SU-DHL-6 (cell line): Measurements from ENCODE around the gene PDCD6IP.
"Not testable (repeated sequence)": the region's sequence is repeated elsewhere in the genome, so short reads cannot be mapped to it uniquely, and the experiment has no call there.

Experiments
- H2AFZ ChIP-seq: fragments of 200-600 bp; sonication (generic); 2 replicates; pipeline ENCODE4 v1.6.1; 2014; ENCODE audit warnings: low read depth, mild to moderate bottlenecking, moderate library complexity, mixed read lengths, antibody characterized with exemption, low read length; ENCODE audit not compliant: severe bottlenecking
- H3F3A ChIP-seq: fragments of 200-600 bp; shearing (Covaris generic); 2 replicates; pipeline ENCODE4 v1.6.0; 2016; ENCODE audit warnings: antibody characterized with exemption, mild to moderate bottlenecking; ENCODE audit not compliant: insufficient read depth
- H3K27ac ChIP-seq: fragments of 200-600 bp; sonication (generic); 2 replicates; pipeline ENCODE4 v1.5.1; 2016; ENCODE audit warnings: low read depth, mild to moderate bottlenecking, low read length, moderate library complexity, mixed read lengths
- H3K27me3 ChIP-seq: fragments of 200-600 bp; sonication (generic), shearing (Covaris generic); 2 replicates; pipeline ENCODE4 v1.6.0; 2014; ENCODE audit warnings: mild to moderate bottlenecking, low read length
- H3K36me3 ChIP-seq: fragments of 200-600 bp; sonication (generic); 2 replicates; pipeline ENCODE4 v1.6.1; 2014; ENCODE audit warnings: mild to moderate bottlenecking, low read length, mixed read lengths
- H3K4me2 ChIP-seq: fragments of 300-600, 200-600 bp; shearing (Covaris generic), sonication (generic); 2 replicates; pipeline ENCODE4 v1.6.0; 2014; ENCODE audit warnings: low read length, low read depth, mild to moderate bottlenecking; ENCODE audit not compliant: poor library complexity, severe bottlenecking
- H3K4me3 ChIP-seq: fragments of 200-600 bp; sonication (generic); 2 replicates; pipeline ENCODE4 v1.5.1; 2014; ENCODE audit warnings: antibody characterized with exemption, low read length, mild to moderate bottlenecking, mixed read lengths; ENCODE audit not compliant: insufficient read depth, poor library complexity, severe bottlenecking
- H3K79me2 ChIP-seq: fragments of 200-600 bp; sonication (generic); 2 replicates; pipeline ENCODE4 v1.6.1; 2014; ENCODE audit warnings: mild to moderate bottlenecking, low read length, moderate library complexity; ENCODE audit not compliant: insufficient read depth
- H3K9ac ChIP-seq: fragments of 200-600 bp; sonication (generic); 2 replicates; pipeline ENCODE4 v1.7.0; 2014; ENCODE audit warnings: mild to moderate bottlenecking, low read length
- H3K9me2 ChIP-seq: fragments of 200-600 bp; sonication (generic); replicated peaks from 2 replicates; pipeline ENCODE4 v1.6.1; 2014; ENCODE audit warnings: low read length; ENCODE audit not compliant: insufficient read depth
- H3K9me3 ChIP-seq: fragments of 200-600 bp; sonication (generic); 2 replicates; pipeline ENCODE4 v1.6.1; 2014; ENCODE audit warnings: low read length, mixed read lengths; ENCODE audit not compliant: insufficient read depth
- H4K20me1 ChIP-seq: fragments of 200-600 bp; sonication (generic); 2 replicates; pipeline ENCODE4 v1.6.1; 2014; ENCODE audit warnings: low read depth, mild to moderate bottlenecking, antibody characterized with exemption, low read length, moderate library complexity, mixed read lengths
- CTCF ChIP-seq: fragments of 200-600 bp; sonication (generic); IDR thresholded peaks from one replicate; pipeline ENCODE4 v1.5.1; 2017; ENCODE audit warnings: antibody characterized with exemption, mild to moderate bottlenecking, low read length, moderate library complexity; ENCODE audit not compliant: insufficient read depth, poor library complexity, severe bottlenecking
- EZH2phosphoT487 ChIP-seq: fragments of 200-600 bp; sonication (generic), shearing (Covaris generic); conservative IDR thresholded peaks from 2 replicates; pipeline ENCODE4 v1.6.1; 2018; ENCODE audit warnings: mild to moderate bottlenecking, antibody characterized with exemption, low read length, moderate library complexity, mixed read lengths

The PDCD6IP gene

GRCh38 chr3:33777996-33778395, 20.4 kb upstream of the PDCD6IP start:
- Histone ChIP-seq H3K27ac (no peak overlapping the region), H3F3A (no peaks in the 10 kb centered on the region), H3K9me3 (no peaks in the 10 kb centered on the region), H2AFZ (no peak overlapping the region), H3K79me2 (no peaks in the 10 kb centered on the region), H3K36me3 (no peaks in the 10 kb centered on the region), H3K4me2 (no peak overlapping the region), H4K20me1 (no peaks in the 10 kb centered on the region), H3K9me2 (no peaks in the 10 kb centered on the region), H3K4me3 (no peak overlapping the region), H3K27me3 (no peaks in the 10 kb centered on the region), H3K9ac (no peak overlapping the region)
- TF ChIP-seq EZH2phosphoT487 (no peak), CTCF (no peak)

GRCh38 chr3:33779751-33780150, 18.7 kb upstream of the PDCD6IP start:
- no peaks in the 10 kb centered on the region for H3F3A ChIP-seq
- no peak overlapping the region for H3K27ac ChIP-seq
- H3K9ac ChIP-seq = no peak overlapping the region
- H3K79me2 ChIP-seq = no peaks in the 10 kb centered on the region
- TF ChIP-seq CTCF (no peak), EZH2phosphoT487 (no peak)
- H3K4me2 ChIP-seq = no peak overlapping the region
- H3K9me2 ChIP-seq = no peaks in the 10 kb centered on the region
- no peaks in the 10 kb centered on the region for H3K9me3 ChIP-seq
- no peak overlapping the region for H3K4me3 ChIP-seq
- no peaks in the 10 kb centered on the region for H3K27me3 ChIP-seq
- H2AFZ ChIP-seq = no peak overlapping the region
- H4K20me1 ChIP-seq = no peaks in the 10 kb centered on the region
- no peaks in the 10 kb centered on the region for H3K36me3 ChIP-seq

GRCh38 chr3:33781413-33781812, 17.0 kb upstream of the PDCD6IP start:
- not testable (repeated sequence) for H2AFZ ChIP-seq, H4K20me1 ChIP-seq, H3K27ac ChIP-seq, H3F3A ChIP-seq, H3K27me3 ChIP-seq, H3K4me3 ChIP-seq, H3K79me2 ChIP-seq, H3K36me3 ChIP-seq, H3K9me3 ChIP-seq, H3K9ac ChIP-seq, H3K4me2 ChIP-seq, H3K9me2 ChIP-seq

GRCh38 chr3:33786565-33787327, 11.7 kb upstream of the PDCD6IP start:
- Histone ChIP-seq H3K9ac (no peak overlapping the region), H3K9me2 (no peaks in the 10 kb centered on the region), H3K27me3 (no peaks in the 10 kb centered on the region), H3K4me2 (peak overlapping the region; percentile 22), H3K27ac (no peak overlapping the region), H3F3A (no peaks in the 10 kb centered on the region), H3K36me3 (no peaks in the 10 kb centered on the region), H3K9me3 (no peaks in the 10 kb centered on the region), H3K4me3 (no peak overlapping the region), H2AFZ (peak overlapping the region; percentile 57), H4K20me1 (no peaks in the 10 kb centered on the region), H3K79me2 (no peaks in the 10 kb centered on the region)
- TF ChIP-seq EZH2phosphoT487 (no peak), CTCF (no peak)
